ENCODE results near the gene IMMT.
"Not testable (repeated sequence)": the region's sequence is repeated elsewhere in the genome, so short reads cannot be mapped to it uniquely, and the experiment has no call there.

Gene IMMT

DNA sequence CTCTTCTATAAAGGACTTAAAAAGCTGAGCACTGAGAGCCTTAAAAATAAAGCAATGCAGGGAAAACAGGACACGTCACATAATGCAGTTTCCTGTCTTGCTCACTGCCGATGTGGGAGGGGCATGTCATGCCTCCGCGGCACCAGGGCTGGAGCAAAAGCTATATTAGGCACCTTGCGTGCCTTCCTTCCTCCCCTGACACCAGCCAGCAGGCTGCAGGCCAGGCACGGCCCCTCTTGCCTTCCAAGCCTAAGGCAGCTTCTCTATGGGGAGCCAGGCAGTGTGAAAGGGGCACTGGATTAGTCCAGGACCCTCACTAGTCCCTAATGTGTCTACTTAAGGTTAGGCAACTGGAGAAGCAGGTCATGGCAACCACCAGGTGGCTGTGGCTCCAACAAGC lies 30.3 kb upstream of the IMMT start:
- no peak for DNase-seq

DNA sequence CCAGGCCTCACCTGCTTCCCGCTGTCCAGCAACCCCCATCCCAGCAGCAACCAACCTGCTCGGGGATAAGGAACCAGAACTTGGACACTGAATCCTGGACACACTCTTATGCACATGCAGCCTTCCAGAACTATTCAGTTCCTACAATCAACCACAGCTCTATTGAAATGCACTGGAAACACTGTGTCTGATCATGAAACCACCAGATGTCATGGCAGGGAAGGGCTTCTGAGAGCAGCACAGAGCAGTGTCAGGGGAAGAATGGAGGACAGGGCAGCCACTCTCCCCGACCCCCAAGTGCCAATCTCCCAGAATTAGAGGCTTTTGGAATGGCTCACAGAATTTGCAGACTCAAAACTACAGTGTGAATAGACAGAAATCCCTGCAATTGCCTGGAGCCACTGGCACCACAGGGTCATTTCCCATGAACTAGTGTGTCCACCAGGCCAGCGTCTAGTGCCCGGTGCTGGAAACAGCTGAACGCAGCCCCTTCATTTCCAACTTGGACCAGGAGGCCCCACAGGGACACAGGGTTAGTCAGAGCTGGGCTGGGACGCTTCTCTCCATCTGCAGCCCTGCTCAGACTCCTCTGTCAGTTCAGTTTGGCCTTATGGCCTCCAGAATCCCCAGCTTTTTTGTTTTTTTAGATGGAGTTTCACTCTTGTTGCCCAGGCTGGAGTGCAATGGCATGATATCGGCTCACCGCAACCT lies 29.5 kb upstream of the IMMT start:
- DNase-seq: no peak

DNA sequence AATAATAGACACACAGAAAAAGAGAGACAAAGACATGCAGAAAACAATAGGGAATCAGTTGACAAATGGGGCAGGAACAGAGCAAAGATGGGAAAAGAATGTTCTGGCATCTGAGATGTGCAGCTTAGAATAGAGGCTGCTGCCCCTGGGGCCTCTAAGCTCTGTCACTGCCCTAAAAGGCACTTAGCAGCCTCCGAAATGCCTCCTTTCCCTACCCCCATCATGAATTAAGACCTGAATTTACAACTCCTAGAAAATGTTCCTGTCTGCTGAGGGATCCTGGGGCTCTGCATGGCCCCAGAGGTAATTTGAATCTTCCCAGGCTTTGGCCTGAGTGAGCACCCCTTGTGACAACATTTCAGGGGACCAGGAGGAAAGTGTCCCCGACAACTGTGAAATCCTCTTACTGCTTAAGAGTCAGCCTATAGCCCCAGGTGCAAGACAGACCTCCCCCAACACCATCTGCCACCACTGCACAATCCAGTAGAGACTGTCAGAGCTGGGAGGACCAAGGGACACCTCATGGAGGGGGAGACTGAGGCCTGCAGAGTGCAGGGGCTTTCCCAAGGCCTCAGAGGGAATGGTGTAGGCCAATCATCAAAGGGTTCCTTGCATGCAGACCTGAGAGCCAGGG lies 28.8 kb upstream of the IMMT start:
- DNase-seq: no peak

DNA sequence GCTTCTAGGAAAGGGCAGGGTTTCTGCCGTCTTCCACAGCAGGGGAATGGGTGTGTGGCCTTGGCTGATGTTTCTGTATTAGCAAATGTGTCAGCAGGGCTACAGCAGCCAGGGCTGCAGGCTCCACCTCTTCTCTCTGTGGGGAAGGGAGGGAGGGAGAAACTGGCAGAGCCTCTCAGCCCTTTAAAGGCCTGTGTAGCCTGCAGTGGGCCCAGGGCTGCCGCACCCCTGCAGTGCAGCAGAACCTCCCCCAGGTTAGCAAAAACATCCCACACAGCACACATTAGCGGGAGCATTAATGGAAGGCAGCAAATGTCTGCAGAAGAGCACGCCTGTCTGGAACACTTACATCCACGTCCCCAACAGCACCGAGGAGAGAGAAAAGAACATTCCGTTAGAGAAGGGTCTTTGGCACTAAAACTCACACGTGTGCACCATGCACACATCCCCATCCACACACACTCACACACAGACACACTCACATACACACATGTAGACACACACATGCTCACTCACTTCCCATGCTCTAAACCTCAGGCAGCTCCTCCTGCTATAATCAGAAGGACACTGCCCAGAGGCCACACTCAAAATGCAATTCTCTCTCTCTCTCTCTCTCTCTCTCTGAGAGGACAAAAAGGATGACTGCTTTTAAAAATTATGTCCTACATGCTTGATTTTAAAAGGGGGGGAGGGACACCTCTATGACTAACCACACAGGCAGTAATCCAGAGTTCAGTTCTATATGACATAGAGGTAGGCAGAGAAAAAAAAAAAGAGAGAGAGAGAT lies 28.1 kb upstream of the IMMT start:
- DNase-seq: no peak

DNA sequence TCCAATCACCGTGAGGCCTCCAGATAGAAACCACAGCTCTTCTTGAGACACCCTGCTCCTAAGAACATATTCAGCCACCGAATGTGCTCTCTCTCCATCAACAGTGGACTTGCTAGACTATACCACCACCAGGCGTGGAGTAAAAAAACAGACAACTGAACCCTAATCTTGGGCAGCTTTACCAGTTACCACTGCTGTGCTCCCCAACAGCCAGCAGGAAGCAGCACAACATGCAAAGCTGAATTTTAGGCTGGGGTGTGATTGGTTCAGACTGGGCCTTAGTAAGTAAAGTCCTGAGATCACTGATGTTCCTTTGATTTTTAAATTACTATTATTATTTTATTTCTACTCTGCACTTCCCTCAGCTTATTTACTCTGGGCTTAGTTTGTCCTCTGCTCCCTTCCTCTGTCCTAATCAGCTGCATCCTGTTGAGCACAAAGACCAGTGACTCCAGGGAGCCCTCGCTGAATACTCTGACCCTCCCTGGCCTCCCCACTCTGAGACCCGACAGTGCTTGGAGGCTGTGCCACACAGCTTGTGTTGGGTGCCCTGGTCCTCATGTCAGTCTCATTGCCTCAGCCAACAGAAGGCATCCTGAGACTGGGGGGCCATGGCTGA lies 25.9 kb upstream of the IMMT start:
- DNase-seq: no peak

DNA sequence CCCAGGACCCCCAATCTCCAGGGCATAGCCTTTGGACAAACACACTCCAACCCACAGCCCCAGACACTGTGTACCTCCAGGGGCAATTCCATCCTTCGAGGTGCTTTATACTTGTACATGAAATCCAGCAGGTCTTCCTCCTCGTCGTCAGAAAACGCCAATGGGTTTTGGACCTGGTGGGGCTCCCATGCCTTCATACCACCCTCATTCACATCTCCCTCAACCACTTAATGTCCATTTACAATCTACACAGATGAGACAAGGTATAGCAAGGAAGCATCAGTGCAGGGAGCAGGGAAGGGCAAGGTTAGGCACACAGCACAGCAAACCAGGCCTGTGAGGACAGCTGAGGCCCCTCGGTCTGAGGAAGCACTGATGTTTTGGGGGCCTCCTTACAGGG lies 24.6 kb upstream of the IMMT start:
- DNase-seq: no peak

DNA sequence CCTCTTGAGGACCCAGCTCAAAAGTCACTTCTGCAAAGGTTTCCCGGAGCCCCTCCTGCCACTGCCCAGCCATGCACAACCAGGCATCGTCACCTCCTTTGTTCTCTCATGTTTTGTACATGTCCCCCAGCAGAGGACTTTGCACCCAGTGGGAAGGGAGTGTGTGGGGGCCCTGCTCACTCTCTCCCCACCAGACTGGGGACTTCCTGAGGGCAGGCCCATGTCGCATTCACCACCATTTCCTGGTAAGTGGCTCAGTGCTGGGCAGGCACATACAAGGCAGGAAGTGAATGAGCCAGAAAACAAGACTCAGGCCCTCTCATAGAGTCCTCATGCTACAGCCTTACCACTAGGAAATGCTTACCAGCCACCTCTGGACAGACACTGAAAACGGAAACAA lies 22.9 kb upstream of the IMMT start:
- DNase-seq: no peak

DNA sequence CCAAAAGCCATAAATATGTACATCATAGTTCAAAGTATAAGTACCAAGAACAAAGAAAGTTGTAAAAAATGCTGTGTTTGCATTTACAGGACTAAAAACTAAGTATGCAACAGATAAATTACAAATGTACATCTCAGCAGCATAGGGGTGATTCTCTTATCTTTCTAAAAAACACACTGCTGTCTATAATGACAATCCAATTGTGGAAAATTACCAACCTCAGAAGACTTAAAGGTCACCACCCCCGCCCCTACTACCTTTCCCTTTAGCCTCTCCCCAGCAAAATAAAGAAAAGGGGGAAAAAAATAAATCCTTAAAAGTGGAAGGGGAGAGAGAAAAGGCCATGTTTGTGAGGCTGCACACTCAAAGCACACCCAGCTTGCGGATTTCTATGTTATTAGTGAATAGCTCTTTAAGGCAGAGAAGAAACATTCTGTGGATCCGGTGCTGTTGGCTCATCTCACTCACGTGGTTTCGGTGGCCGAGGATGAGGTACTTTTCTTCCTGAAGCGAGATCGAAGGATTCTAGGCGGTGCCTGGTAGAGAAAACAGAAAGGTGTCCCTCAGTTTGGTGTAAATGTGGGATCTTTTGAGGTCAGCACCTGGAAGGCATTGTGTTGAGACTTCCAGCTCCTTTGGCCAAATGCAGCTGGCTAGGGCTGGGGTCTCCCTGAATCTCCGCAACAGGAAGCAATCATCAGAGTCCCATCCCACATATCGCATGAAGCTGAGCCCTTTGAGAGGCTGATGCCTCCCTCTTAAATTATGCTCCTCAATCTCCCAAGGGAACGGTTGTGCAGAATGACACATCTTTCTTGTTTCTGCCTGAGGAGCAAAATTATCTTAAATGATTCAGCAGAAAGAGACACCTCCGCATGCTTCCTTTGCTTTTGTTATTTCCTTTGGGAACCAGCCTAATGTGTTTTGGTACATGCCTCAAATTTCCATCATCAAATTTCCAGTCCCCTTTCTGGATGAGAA lies 21.6 kb upstream of the IMMT start:
- no peak for DNase-seq

DNA sequence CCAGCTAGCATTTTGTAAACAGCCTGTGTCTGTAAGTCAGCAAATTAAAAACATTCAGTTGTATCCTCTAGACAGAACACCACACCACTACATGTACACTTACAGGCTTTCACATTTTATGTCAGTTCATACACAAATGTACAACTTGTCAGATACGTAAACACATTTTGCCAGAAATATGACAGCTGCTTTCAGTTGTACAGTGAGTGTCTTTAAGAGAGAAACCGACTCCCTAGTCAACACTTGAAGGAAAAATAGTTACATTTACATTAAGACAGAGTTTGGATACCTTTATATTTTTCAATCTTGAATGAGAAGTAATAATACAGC lies 19.2 kb upstream of the IMMT start:
- no peak for DNase-seq

DNA sequence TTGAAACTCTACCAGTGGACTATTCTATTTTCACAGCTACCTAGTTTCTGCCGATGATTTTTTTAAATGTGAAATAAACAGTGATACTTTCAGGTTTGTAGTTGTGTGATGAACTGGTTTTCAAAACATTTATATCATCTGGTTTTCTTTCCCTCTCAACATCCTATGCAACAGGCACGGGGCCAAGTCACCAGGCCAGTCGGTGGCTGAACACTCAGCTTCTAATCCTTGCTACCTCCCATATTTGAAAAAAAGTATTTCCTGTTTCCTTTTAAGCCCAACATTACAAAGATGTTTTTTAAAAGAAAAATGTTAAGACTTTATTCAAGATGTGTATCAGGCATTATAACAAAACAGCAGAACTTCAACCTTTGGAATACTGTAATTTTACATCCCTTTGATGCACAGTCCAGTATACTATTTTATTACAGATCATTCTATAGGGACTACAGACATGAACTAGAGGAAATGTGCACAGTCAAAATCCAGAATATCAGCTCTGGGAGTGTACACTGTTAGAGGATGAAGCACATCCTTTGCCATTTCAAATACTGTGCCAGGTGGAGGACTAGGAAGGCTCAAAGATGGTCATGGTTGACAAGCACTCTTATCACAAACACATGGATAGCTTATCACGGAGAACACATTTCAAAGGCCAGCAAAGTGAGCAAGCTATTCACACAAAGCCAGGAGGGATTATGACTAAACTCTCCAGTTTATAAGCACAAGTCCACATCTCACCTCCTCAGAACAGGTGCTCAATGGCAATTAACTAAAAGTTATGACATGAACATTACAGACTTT lies 18.6 kb upstream of the IMMT start:
- no peak for DNase-seq

DNA sequence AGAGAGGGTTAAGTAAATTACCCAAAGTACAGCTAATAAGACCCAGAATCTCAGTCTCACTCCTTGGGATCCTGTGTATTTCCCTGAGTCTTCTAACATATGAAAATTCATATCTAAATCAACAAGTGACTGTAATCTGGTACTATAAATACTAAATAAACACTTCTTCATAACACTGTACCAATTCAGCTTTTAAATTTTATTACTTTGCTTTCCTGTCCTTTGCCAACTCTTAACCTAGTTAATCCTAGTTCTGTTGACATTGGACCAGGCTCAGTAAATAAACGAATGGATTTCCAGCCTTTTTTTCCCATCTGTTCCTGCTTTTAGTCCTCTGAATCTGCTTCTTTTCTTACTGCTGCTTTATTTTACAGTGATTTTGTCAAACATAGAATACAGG lies 17.8 kb upstream of the IMMT start:
- DNase-seq: peak; percentile 28

DNA sequence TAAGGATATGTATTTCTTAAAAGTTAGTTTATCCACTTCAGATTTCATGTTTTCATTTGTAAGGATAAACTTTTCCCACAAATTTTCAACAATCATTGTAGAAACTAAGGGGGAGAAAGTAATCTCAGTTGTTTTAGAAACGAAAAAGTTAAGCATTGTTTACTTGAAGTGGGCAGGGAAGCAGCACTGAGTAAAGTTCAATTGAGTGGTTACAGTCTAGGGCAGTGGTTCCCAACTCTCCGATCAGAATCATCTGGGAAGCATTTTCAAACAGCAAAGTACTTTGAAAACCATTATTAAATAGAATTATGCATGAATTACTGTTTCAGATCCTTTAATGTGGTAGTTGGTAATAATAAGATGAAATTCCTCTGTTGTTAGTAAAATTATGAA lies 16.5 kb upstream of the IMMT start:
- no peak for DNase-seq

DNA sequence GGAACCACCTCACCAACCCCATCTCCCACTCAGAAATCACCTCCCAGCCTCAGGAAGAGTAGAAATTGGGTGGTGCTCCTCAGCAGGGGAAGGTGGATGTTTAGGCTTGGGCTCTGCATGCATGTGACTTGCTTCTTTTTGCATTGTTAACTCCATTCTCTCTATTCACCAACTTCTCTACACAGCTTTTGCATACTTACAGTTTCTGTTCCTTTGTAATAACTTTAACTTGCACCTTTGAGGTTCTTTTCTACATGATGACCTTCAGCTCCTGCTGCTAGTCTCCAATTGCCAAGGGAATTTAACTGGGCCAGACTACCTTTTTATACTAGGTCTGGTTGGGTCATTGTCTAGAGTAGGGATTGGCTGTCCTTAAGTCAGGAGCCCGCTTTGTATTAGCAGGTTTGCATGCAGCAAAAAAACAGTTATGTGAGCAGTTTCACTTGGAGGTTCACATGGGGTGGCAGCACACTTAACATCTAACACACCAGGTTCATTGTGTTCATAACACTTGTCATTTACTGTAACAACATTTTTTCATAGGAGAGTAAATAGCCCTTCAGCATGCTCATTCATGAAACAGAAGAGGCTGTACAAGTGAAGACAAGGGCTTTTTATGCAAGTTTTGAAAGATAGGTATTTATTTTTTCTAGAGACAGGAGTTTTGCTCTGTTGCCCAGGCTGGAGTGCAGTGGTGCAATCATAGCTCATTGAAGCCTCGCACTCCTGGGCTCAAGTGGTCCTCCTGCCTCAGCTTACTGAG lies 16.0 kb upstream of the IMMT start:
- no peak for DNase-seq

DNA sequence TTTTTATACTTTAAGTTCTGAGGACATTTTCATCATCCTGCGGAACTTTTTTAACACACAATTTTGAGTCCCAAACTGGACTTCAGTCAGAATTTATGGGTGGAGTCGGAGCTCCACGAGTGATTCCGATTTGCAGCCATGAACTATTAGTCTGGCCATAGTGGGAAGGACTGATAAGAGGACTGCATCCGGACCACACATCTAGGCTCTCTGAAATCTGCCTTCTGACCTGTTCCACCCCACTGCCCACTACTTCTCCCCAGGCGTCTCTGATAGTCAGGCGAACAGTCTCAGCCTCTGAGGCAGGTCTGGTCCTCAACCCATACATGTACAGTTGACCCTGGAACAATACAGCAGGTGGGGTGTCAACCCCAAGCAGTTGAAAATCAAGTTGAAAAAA lies 9.2 kb upstream of the IMMT start:
- no peak for DNase-seq

DNA sequence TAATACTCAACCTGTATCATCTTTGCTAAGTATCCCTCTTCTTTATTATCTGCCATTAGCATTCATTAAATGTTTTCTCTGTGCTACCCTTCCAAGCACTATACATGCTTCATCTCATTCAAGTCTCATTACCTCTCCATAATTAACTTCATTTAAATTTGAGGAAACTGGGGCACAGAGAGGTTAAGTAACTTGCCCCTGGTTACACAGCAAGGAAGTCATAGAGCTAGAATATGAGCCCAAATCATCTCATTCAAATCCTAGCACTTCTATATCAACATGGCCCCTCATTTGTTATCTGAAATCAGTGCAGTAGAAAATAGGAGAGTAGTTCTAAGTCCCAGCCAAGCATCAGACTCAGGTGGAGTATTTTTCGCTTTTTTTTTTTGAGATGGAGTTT lies 8.4 kb upstream of the IMMT start:
- no peak for DNase-seq

DNA sequence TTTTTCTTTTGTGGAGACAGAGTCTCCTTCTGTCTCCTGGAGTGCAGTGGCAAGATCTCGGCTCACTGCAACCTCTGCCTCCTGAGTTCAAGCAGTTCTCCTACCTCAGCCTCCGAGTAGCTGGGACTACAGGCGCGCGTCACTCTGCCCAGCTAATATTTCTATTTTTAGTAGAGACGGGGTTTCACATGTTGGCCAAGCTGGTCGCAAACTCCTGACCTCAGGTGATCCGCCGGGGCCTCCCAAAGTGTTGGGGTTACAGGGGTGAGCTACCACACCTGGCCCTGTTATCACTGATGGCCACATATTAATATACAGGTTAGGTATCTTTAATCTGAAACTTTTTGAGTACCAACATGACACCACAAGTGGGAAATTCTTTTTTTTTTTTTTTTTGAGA lies 7.4 kb upstream of the IMMT start:
- no peak for DNase-seq

DNA sequence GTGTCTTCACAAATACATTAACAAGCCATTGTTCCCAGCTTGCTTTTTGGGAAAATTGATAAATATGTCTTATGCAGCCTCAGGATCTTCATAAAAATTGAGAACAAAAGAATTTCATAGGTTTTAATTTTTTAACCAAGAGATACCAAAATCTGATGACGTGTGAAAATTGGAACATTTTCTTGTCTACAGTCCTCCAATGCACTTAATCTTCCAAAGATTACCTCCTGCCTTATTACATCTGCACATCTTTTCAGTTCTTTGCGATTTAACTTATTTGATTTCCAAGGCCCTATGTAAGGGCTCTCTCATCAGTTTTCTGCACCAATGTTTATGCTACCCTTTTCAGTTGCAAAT lies 7.1 kb upstream of the IMMT start:
- DNase-seq: no peak

DNA sequence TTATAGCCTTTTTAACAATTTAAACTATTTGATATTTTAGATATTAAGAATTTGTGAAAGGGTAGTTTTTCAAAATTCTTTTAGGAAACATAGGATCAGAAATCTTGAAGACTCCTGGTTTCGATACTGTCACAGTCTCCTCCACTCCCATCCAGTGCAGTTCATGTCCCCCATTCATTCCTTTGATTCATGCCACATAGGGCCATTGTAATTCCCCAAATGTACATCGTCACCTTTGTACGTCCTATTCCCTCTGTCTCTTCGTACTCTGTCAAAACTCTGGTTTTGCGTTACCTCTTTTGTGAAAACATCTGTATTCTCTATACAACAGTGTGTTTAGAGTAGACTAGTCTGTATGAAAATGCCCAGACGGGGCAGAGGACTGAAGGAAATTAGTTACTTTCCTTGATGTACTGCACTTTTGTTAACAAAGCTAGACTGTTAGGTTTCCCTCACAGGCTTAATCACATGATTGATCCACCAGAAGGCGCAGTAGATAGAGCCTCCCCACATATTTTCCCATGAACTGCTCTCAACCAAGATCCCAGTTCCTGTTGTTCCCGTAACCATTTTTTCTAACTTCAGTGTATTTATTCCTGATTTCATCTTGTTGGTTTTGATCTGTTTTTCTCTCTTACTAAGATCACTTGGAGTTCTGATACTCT lies 6.5 kb upstream of the IMMT start:
- no peak for DNase-seq

DNA sequence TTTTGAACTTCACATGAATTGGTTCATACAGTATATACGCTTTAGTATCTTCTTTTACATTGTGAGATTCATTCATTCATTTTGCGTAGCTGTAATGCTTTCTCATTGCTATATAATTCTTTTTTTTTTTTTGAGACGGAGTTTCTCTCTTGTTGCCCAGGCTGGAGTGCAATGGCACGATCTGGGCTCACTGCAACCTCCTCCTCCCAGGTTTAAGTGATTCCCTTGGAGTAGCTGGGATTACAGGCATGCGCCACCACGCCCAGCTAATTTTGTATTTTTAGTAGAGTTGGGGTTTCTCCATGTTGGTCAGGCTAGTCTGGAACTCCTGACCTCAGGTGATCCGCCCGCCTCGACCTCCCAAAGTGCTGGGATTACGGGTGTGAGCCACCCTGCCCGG lies 5.3 kb upstream of the IMMT start:
- not testable (repeated sequence) for DNase-seq

DNA sequence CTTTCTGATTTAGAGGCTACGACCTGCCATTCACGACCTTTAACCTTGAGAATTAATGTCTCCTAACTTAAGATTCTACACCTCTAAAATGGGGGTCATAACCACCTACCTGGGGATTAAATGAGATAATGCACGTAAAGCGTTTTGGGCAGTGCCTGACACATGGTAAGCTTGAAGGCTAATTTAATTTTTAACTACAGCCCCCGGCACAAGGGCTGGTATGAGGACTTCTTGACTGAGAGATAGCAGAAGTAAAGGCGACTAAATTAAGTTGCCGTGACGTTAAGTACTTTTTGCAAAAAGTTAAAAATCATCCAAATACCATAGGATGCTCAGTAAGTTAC lies 4.5 kb upstream of the IMMT start:
- no peak for DNase-seq

Measured in SHP77 treated with DMSO at 0.1 percent for 48 hours (cell line).